Type B pancreatic cell (in vitro differentiated cells): ENCODE measurements around the gene ACADM. TPM values are rescaled to one million over a fixed set of nuclear protein-coding genes. Genes with fewer than 3 reads are reported as not detected.
"Not testable (repeated sequence)": the region's sequence is repeated elsewhere in the genome, so short reads cannot be mapped to it uniquely, and the experiment has no call there.

ENCODE experiments used
- DNase-seq: peaks from one replicate; pipeline ENCODE4 v3.0.0; 2021; ENCODE audit warnings: mixed read lengths; ENCODE audit not compliant: unreplicated experiment; ENCODE audit errors: extremely low spot score
- H3K27ac Mint-ChIP-seq: 2 replicates; pipeline ENCODE4 v1.8.0; 2021; ENCODE audit warnings: mild to moderate bottlenecking, mixed read lengths
- H3K27me3 Mint-ChIP-seq: 2 replicates; pipeline ENCODE4 v1.8.0; 2021; ENCODE audit warnings: mixed read lengths
- H3K36me3 Mint-ChIP-seq: 2 replicates; pipeline ENCODE4 v1.8.0; 2021; ENCODE audit warnings: mixed read lengths
- H3K4me1 Mint-ChIP-seq: one replicate; pipeline ENCODE4 v1.8.0; 2021; ENCODE audit warnings: mixed read lengths; ENCODE audit not compliant: unreplicated experiment
- H3K4me3 Mint-ChIP-seq: 2 replicates; pipeline ENCODE4 v1.8.0; 2021; ENCODE audit warnings: mild to moderate bottlenecking, mixed read lengths
- H3K9me3 Mint-ChIP-seq: 2 replicates; pipeline ENCODE4 v1.8.0; 2021; ENCODE audit warnings: mixed read lengths
- CTCF ChIP-seq: fragments of 200-600 bp; sonication (generic); conservative IDR thresholded peaks from 2 replicates; pipeline ENCODE4 v1.5.0; 2021; ENCODE audit warnings: antibody characterized with exemption, mild to moderate bottlenecking
- total RNA-seq: library from RNA; stranded (reverse); gene quantifications from 2 replicates; pipeline ENCODE4 v1.2.1, GENCODE V29; 2021; ENCODE audit warnings: low replicate concordance

ACADM gene
- total RNA-seq, 1 donor from 2014 or later = 58.3 TPM

DNA sequence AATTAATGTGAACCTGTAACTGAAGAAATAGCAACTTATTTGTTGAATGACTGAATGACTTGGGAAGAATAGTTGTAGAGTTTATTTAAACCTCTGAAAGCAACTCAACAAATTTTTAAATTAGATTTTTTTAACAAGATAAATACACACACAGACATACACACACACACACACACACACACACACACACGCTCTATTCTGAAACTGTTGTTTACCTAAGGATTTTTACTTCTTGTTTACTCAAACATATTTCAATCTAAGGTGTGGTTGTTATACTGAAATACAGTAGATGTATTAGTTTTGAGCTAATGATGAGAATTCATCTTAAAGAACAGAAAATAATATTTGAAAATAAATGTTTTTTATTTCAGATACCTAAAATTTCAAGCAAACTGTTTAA lies 11.5 kb downstream of the ACADM start:
- no peak overlapping the region for H3K4me3 Mint-ChIP-seq
- H3K27me3 Mint-ChIP-seq = no peaks in the 10 kb centered on the region
- H3K4me1 Mint-ChIP-seq = no peaks in the 10 kb centered on the region
- H3K36me3 Mint-ChIP-seq = peaks cover 19% of the 10 kb centered on the region
- no peaks in the 10 kb centered on the region for H3K9me3 Mint-ChIP-seq
- DNase-seq = no peak
- no peak for TF ChIP-seq CTCF
- H3K27ac Mint-ChIP-seq = no peak overlapping the region

DNA sequence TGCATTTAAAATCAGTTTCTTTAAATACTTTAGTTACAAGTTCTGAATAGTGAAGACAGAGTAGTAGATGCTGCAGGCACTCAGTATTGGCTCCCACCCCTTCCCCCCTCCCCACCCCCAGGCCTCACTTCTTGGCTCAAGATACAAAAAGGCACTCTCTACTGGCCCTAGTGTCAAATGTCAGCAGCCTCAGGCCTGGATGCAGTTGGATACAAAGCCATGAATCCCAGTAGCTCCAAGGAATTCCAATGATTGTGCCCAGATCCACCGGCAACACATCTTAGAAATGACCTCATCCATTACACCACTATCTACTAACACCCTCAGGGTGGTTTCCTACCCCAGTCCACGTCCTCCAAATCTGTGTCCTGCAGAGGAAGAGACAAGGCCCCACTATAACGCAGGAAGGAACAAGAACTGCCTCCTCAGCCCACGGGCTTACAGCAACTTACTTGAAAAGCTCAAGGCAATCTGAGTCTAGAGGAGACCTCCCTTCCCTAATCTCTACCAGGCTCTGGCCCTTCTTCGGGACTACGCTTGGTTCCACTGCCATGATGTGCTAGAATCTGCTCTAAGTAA lies 17.6 kb downstream of the ACADM start:
- no peak for DNase-seq
- H3K4me1 Mint-ChIP-seq = no peaks in the 10 kb centered on the region
- H3K27ac Mint-ChIP-seq = no peak overlapping the region
- H3K27me3 Mint-ChIP-seq = no peaks in the 10 kb centered on the region
- no peak for TF ChIP-seq CTCF
- no peaks in the 10 kb centered on the region for H3K9me3 Mint-ChIP-seq
- H3K4me3 Mint-ChIP-seq = no peak overlapping the region
- H3K36me3 Mint-ChIP-seq = peaks cover 5% of the 10 kb centered on the region

DNA sequence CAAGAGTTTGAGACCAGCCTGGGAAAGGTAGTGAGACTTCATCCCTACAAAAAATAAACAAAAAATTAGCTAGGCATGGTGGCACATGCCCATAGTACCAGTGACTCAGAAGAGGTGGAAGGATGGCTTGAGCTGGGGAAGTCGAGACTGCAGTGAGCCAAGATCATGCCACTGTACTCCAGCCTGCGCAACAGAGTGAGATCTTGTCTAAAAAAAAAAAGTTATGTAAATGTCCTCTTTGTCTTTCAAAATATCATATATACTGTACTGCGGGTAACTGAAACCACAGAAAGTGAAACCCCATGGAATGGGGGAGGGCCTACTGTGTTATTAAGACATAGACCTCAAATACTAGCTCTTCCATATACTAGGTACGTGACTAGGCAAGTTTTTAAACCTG lies 20.8 kb downstream of the ACADM start:
- Mint-ChIP-seq H3K4me3 (no peak overlapping the region), H3K4me1 (no peaks in the 10 kb centered on the region), H3K9me3 (no peaks in the 10 kb centered on the region), H3K27me3 (no peaks in the 10 kb centered on the region), H3K36me3 (peaks cover 9% of the 10 kb centered on the region), H3K27ac (no peak overlapping the region)
- DNase-seq = no peak
- TF ChIP-seq CTCF = no peak

DNA sequence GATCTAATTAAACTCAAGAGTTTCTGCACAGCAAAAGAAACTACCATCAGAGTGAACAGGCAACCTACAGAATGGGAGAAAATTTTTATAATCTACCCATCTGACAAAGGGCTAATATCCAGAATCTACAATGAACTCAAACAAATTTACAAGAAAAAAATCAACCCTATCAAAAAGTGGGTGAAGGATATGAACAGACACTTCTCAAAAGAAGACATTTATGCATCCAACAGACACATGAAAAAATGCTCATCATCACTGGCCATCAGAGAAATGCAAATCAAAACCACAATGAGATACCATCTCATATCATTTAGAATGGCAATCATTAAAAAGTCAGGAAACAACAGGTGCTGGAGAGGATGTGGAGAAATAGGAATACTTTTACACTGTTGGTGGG lies 32.7 kb downstream of the ACADM start:
- DNase-seq, H3K27me3 Mint-ChIP-seq, H3K9me3 Mint-ChIP-seq, H3K4me3 Mint-ChIP-seq, H3K27ac Mint-ChIP-seq, H3K4me1 Mint-ChIP-seq: not testable (repeated sequence)
- peaks cover 56% of the 10 kb centered on the region for H3K36me3 Mint-ChIP-seq

GRCh38 chr1:75758543-75758942 lies 34.0 kb downstream of the ACADM start:
- H3K9me3 Mint-ChIP-seq, H3K27me3 Mint-ChIP-seq, H3K4me1 Mint-ChIP-seq, H3K4me3 Mint-ChIP-seq, H3K27ac Mint-ChIP-seq, DNase-seq: not testable (repeated sequence)
- peaks cover 49% of the 10 kb centered on the region for H3K36me3 Mint-ChIP-seq

DNA sequence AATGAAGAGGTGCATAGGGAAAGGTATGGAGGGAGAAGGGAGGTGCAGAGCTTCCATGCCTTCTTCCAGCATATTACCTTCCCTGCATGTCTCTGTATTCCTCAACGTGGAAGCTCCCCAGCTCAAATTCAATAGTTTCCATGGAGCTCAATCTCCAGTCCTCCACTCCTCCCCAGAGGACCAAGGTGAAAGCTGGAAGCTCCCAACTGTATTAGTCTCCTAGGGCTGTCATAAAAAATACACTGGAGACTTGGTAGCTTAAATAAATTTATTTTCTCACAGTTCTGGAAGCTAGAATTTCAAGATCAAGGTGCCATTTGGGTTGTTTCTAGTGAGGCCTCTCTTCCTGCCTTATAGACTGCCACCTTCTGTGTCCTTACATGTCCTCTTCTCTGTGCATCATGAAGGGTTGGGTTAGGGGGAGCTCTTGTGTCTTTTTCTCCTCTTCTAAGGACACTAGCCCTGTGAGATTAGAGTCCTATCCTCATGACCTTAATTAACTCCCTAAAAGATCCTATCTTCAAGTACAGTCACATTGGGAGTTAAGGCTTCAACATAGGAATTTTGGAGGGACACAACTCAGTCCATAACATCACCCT lies 39.6 kb downstream of the ACADM start:
- Mint-ChIP-seq H3K9me3 (no peaks in the 10 kb centered on the region), H3K4me3 (no peak overlapping the region), H3K27ac (no peak overlapping the region), H3K36me3 (peaks cover 6% of the 10 kb centered on the region), H3K4me1 (peaks cover 7% of the 10 kb centered on the region), H3K27me3 (no peaks in the 10 kb centered on the region)
- DNase-seq = no peak
- no peak for TF ChIP-seq CTCF
